Measurements from ENCODE around the gene TMA7B.
"Not testable (repeated sequence)": the region's sequence is repeated elsewhere in the genome, so short reads cannot be mapped to it uniquely, and the experiment has no call there.

The TMA7B gene

GRCh38 chr22:39933741-39934140, 26.5 kb upstream of the TMA7B start:
- no peak for DNase-seq

GRCh38 chr22:39935116-39935515, 25.1 kb upstream of the TMA7B start:
- DNase-seq, result no peak

- DNase-seq, result no peak
These were observed 24.6 kb upstream of the TMA7B start for GRCh38 chr22:39935612-39936011.

DNA sequence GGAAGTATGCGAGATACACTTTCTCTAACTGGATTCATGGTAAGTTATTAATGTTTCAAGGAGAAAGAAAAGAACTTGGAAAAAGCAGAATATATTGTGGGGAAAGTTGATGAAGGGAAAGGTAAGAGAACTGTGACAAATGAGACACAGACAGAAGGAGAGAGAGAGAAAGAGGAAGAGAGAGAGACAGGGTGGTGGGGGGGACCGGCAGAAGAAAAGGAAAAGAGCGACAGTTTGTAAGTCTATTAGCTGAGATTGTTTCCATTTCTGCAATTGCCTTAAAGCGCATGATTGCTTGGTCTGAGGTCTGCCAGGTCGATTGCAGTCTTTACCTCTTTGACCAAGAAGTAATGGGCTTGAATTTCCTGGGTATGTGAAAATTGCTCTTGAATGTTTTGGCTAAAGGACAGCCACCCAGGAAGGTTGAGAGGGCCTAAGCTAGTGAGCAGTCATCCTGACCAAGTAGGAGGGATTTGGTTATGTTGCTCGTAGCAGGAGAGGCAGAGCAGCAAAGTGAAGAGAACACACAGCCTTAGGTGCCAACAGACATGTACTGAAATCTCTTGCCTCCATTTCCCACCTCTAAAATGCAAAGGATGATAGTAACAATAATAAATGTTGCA, 23.6 kb upstream of the TMA7B start:
- DNase-seq, result no peak

- DNase-seq, result peak; percentile 31
These were observed 22.3 kb upstream of the TMA7B start for GRCh38 chr22:39937906-39938305.

DNA sequence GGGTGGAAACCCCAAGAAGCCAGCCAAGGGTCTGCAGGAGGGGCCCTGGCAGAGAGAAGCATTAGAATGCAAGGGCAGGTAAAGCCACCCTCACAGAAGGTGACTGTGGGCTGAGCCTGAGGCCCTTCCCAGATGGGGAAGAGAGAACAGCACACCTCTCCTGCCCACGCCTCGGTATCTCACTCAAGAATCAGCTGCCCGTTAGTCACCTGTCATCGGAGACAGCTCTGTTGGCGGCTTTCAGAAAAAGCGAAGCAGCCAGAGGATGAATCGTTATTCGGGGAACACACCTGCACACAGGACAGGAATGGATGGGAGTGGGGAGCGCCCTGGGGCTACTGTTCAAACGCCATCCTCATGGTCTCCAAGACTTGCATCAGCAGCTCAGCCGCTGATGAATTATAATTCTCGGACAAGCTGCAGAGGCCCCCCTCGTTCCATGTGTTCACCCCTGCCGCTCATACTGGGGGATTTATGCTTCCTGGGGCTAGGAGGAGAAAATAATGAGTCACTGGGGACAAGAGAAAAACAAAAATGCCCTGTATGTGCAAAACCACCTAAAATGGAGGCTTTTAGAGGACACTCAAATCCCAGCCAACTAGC, 21.6 kb upstream of the TMA7B start:
- peak; percentile 27 for DNase-seq

- DNase-seq, result no peak
These were observed 20.4 kb upstream of the TMA7B start for GRCh38 chr22:39939830-39940229.

- no peak for DNase-seq
These were observed 19.4 kb upstream of the TMA7B start for GRCh38 chr22:39940757-39941305.

DNA sequence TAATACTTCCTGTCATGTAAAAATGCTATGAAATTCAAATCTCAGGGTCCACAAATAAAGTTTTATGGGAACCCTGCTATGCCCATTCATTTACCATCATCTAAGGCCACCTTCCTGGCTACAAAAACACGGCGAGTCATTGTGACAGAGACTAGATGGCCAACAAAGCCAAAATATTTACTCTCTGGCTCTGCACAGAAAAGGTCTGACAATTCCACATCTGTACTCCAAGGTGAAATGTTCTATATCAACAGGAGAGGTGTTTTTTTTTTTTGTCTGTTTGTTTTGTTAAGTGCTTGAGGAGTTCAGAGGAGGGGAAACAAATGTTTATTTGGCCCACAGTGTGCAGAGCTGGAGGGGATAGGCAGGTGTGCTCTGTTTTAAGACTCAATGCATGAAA, 18.6 kb upstream of the TMA7B start:
- no peak for DNase-seq

DNA sequence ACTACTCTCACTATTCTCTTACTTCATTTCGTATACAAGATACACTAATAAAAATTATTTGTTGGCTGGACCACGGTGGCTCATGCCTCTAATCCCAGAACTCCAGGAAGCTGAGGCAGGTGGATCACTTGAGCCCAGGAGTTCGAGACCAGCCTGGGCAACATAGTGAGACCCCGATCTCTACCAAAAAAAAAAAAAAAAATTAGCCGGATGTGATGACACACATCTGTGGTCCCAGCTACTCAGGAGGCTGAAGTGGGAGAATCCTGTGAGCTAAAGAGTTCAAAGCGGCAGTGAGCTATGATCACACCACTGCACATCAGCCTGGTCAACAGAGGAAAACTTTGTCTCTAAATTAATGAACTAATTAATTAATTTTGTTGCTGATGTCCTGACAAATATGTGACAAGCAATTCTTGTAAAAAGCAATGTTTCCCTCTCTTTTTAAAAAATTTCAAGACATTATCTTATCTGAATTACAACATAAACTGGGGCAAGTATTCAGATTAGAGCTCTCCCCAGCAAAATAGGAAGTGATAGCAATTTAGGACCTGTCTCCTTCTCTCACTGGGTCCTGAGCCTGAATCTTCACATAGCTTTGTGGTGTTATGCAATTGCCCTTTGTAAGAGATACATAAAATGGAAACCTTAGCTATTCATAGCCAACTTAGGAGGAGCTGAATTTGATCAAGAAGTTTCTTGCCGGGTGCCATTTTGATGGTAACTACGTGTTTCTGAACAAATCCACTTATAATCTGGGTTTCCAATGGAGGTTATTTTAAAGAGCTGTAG, 17.6 kb upstream of the TMA7B start:
- DNase-seq, result no peak

DNA sequence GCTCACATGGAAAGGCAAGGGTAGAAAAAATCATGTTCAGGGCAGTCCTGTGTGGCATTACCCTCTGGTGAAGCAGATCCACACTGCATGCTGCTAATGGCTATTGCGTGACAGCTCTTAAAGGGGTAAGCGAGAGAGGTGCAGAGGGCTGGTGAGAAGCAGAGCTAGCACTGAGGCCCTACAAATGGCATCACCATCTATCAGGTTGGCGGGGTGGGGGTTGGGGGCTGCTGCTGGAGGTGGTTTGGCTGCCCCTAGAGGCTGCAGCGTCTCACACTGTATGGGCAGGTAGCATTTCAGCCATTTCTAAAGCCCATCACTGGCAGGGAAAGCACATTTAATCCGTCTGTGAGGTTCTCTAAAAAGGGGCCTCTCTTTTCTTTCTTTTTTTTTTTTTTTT, 16.9 kb upstream of the TMA7B start:
- no peak for DNase-seq

DNA sequence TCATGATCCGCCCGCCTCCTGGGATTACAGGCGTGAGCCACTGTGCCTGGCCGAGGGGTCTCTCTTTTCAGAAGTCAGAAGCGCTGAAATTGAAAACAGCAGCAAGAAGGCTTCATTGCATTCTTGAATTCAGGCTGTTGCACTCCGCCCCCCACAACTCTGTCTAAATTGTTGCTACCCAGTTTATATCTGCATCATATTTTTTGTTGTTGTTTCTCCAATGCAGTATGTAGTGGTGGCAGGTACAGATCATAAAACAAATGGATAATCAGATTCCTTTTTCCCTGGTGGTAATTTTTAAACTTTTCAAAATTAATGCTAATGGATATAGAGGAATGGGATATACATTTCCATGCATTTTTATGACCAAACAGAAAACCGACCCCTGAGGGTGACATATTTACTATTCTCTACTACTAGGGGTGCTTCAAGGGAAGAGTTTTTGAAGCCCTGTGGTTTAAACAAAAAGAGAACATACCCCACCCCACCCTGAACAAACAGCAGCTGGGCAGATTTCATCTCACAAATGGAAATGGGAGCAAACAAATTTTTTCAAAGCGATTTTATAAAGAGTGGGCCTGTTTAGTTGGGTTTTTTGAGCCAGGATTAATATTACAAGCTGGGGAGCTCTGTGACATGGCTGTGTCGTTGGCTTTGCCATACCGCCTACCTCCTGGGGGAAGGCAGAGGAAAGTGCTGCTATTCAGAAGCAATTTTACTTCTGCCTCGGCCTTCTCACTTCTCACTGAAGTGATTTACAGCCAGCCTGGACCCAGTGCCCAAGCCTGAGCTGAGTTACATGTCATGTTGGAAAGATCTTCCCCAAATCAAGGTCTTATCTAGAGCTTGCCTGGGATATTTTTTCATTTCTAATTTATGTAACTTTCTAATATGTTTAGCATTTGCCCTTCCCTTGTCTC, 16.0 kb upstream of the TMA7B start:
- DNase-seq, result no peak

GRCh38 chr22:39946126-39946502, 14.1 kb upstream of the TMA7B start:
- DNase-seq, result no peak

- no peak for DNase-seq
These were observed 13.5 kb upstream of the TMA7B start for GRCh38 chr22:39946503-39947219.

- no peak for DNase-seq
These were observed 12.7 kb upstream of the TMA7B start for GRCh38 chr22:39947220-39948216.

- no peak for DNase-seq
These were observed 10.0 kb upstream of the TMA7B start for GRCh38 chr22:39949964-39950737.

DNA sequence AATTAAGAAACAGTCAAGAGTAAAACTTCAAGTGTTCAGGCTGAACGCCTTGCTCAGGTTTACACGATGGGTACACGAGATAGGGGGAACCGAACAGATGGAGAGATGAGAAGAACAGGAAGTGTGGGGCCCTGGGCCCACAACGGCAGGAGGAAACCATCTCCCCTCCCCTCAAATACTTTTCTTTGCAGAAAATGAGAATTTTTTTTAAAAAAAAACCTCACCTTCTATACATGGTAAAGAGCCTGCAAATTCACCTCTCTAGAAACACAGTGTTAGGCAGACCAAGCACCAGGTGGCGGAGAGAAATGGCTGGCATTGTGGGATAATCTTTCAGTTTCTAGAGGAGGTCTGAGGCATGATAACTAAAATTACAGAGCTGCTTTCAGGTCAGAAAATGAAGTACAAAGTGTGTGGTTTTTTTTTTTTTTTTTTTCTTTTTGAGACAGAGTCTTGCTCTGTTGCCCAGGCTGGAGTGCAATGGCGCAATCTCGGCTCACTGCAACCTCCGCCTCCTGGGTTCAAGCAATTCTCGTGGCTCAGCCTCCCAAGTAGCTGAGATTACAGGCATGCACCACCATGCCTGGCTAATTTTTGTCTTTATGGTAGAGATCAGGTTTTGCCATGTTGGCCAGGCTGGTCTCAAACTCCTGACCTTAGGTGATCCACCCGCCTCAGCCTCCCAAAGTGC, 8.4 kb upstream of the TMA7B start:
- not testable (repeated sequence) for DNase-seq

DNA sequence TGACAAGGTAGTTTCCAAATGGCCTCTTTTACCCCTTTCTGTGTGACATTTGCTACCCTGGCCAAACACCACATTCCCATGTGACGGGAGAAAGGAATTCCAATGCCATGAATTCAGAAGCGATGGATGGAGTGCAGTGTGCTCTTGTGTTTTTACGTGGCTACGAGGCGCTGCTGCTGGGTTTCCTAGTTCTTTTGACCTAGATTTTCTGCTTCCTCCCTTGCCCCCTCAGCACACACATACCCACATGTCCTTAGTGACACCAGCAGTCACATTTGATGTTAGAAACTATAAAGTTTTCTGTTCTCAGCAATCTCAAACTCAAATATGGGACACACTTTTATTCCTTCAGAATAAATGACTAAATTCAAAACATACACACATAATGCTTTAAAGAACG, 7.8 kb upstream of the TMA7B start:
- DNase-seq, result no peak

DNA sequence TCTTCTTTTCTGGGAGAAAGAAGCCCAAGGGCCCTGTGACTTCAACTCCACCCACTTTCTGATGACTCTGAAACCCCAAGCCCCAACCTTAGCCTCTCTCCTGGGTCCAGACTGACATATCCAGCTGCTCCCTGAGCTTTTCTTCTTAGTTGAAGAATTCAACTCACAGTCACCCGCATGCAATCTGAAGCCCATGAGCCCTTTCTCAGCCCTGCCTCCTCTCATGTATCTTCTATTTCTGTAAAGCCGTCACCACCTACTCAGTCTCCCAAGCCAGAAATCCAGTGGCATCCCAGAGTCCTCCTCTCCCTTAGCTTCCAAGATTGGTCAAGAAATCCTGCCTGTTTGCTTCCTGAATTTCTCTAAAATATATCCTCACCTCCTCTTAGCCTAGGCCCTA, 7.1 kb upstream of the TMA7B start:
- DNase-seq, result no peak
